ENCODE data around the gene HDAC4. TPM values are rescaled to one million over a fixed set of nuclear protein-coding genes. Genes with fewer than 3 reads are reported as not detected.

HDAC4 gene
- total RNA-seq, 2 experiments from 2014 or later: 22.6 to 24.5 TPM

GRCh38 chr2:239275847-239276831, 124.7 kb downstream of the HDAC4 start:
- Mint-ChIP-seq H3K4me1 (ENCODE audit: low read depth) (peaks cover 37% of the 10 kb centered on the region), H3K36me3 (ENCODE audit: low read depth) (peaks cover 3% of the 10 kb centered on the region), H3K4me3 (no peak overlapping the region), H3K9me3 (no peaks in the 10 kb centered on the region), H3K27ac (no peak overlapping the region), H3K27me3 (peaks cover 12% of the 10 kb centered on the region)
- CTCF ChIA-PET: interaction anchor here (0.9 to 1.7 kb wide), 3 partner anchors 10 to 28 kb away, joined by 3 to 4 read pairs (median 3); no protein-coding TSS in a partner anchor
- TF ChIP-seq CTCF (IDR thresholded peaks at IDR 0.05): no peak
- peak; percentile 1 for DNase-seq
- intact Hi-C loops (cut with micrococcal nuclease): no loop called here
- no peak for ATAC-seq
- POLR2A ChIA-PET: interaction anchor here (0.6 to 2.4 kb wide), 7 partner anchors 9 to 69 kb away, joined by 3 to 11 read pairs (median 4); no protein-coding TSS in a partner anchor

- ChIA-PET CTCF (interaction anchor here (0.9 to 1.7 kb wide), 3 partner anchors 9 to 29 kb away, joined by 3 to 4 read pairs (median 3); no protein-coding TSS in a partner anchor), POLR2A (interaction anchor here (0.6 to 2.4 kb wide), 6 partner anchors 8 to 70 kb away, joined by 3 to 11 read pairs (median 4); no protein-coding TSS in a partner anchor)
- DNase-seq (peak; percentile 86), ATAC-seq (peak; percentile 88)
- H3K4me3 Mint-ChIP-seq: no peak overlapping the region
- no peaks in the 10 kb centered on the region for H3K9me3 Mint-ChIP-seq
- peak overlapping the region; percentile 78 for H3K27ac Mint-ChIP-seq
- H3K36me3 Mint-ChIP-seq (ENCODE audit: low read depth): peaks cover 3% of the 10 kb centered on the region
- intact Hi-C loops (cut with micrococcal nuclease): no loop called here
- H3K27me3 Mint-ChIP-seq: peaks cover 14% of the 10 kb centered on the region
- no peak for TF ChIP-seq CTCF (IDR thresholded peaks at IDR 0.05)
- H3K4me1 Mint-ChIP-seq (ENCODE audit: low read depth): peaks cover 37% of the 10 kb centered on the region
Measured at GRCh38 chr2:239275044-239275685, 125.7 kb downstream of the HDAC4 start.

GRCh38 chr2:239274391-239275043, 126.3 kb downstream of the HDAC4 start:
- TF ChIP-seq CTCF (IDR thresholded peaks at IDR 0.05): no peak
- H3K27me3 Mint-ChIP-seq: peaks cover 14% of the 10 kb centered on the region
- intact Hi-C loops (cut with micrococcal nuclease): loop anchor here (5.0 kb wide), 1 partner anchor 123 kb away; no protein-coding TSS in a partner anchor
- H3K9me3 Mint-ChIP-seq: no peaks in the 10 kb centered on the region
- POLR2A ChIA-PET: interaction anchor here (1.2 to 2.4 kb wide), 4 partner anchors 15 to 58 kb away, joined by 3 to 11 read pairs (median 3); no protein-coding TSS in a partner anchor
- peaks cover 3% of the 10 kb centered on the region for H3K36me3 Mint-ChIP-seq (ENCODE audit: low read depth)
- peak overlapping the region; percentile 26 for H3K27ac Mint-ChIP-seq
- peaks cover 39% of the 10 kb centered on the region for H3K4me1 Mint-ChIP-seq (ENCODE audit: low read depth)
- CTCF ChIA-PET: interaction anchor here (1.4 to 1.7 kb wide), 3 partner anchors 9 to 29 kb away, joined by 3 to 4 read pairs (median 4); no protein-coding TSS in a partner anchor
- peak; percentile 65 for DNase-seq
- ATAC-seq: peak; percentile 37
- no peak overlapping the region for H3K4me3 Mint-ChIP-seq

GRCh38 chr2:239273280-239274234, 127.3 kb downstream of the HDAC4 start:
- TF ChIP-seq CTCF (IDR thresholded peaks at IDR 0.05): no peak
- peaks cover 41% of the 10 kb centered on the region for H3K4me1 Mint-ChIP-seq (ENCODE audit: low read depth)
- ChIA-PET POLR2A (interaction anchor here (1.2 to 2.4 kb wide), 2 partner anchors 22 to 57 kb away, joined by 3 to 11 read pairs; no protein-coding TSS in a partner anchor), CTCF (interaction anchor here (0.7 to 1.7 kb wide), 2 partner anchors 14 to 30 kb away, joined by 3 to 4 read pairs; no protein-coding TSS in a partner anchor)
- peaks cover 13% of the 10 kb centered on the region for H3K27me3 Mint-ChIP-seq
- H3K36me3 Mint-ChIP-seq (ENCODE audit: low read depth): peaks cover 6% of the 10 kb centered on the region
- no peak overlapping the region for H3K27ac Mint-ChIP-seq
- ATAC-seq (no peak), DNase-seq (peak; percentile 10)
- intact Hi-C loops (cut with micrococcal nuclease): loop anchor here (5.0 kb wide), 1 partner anchor 124 kb away; no protein-coding TSS in a partner anchor
- no peak overlapping the region for H3K4me3 Mint-ChIP-seq
- no peaks in the 10 kb centered on the region for H3K9me3 Mint-ChIP-seq

Measured in activated CD8-positive, alpha-beta T cell treated with anti-CD3 and anti-CD28 coated beads for 36 hours (primary cell).